Tibial artery (tissue), 4 donors: ENCODE data around the gene CDH4.

Experiments
- DNase-seq, 2 donors: peaks; one replicate each; pipeline ENCODE4 v3.0.0-alpha.2; 2019
- H3K27ac ChIP-seq, 2 donors: fragments of 200-600 bp; sonication (generic) in 1 of 2; 1 replicate in 1 of 2; 2 replicates in 1 of 2; pipeline ENCODE4 v1.5.1; 2018 to 2019; ENCODE audit warnings: mild to moderate bottlenecking in 1 of 2
- H3K27me3 ChIP-seq, 2 donors: fragments of 200-600 bp; sonication (generic) in 1 of 2; one replicate each; pipeline versions ENCODE4 v1.5.1 to v1.6.0; 2016 to 2019
- H3K36me3 ChIP-seq, 3 donors: fragments of 200-600 bp; sonication (generic) in 2 of 3; one replicate each; pipeline ENCODE4 v1.5.1; 2016 to 2019; ENCODE audit warnings: mild to moderate bottlenecking in 2 of 3
- H3K4me1 ChIP-seq, 4 donors: fragments of 200-600 bp; sonication (generic) in 2 of 4; 1 replicate in 3 of 4; 2 replicates in 1 of 4; pipeline ENCODE4 v1.5.1; 2016 to 2019
- H3K4me3 ChIP-seq, 2 donors: fragments of 200-600 bp; sonication (generic) in 1 of 2; 1 replicate in 1 of 2; 2 replicates in 1 of 2; pipeline ENCODE4 v1.5.1; 2018 to 2019; ENCODE audit warnings: mild to moderate bottlenecking in 2 of 2
- H3K9me3 ChIP-seq, 3 donors: fragments of 200-600 bp; sonication (generic) in 1 of 3; one replicate each; pipeline ENCODE4 v1.5.1; 2016 to 2019
- CTCF ChIP-seq, 2 experiments: fragments of 200-600 bp in 1 of 2; fragments of 450-650 bp in 1 of 2; IDR thresholded peaks; one replicate each; pipeline ENCODE4 v1.5.1; 2017 to 2019; ENCODE audit warnings: antibody characterized with exemption in 2 of 2, mild to moderate bottlenecking in 1 of 2, moderate library complexity in 1 of 2
- intact Hi-C: fragments of 100-400 bp; cut with DNase I; formaldehyde crosslinking; loops from one replicate; pipeline ENCODE4 v1.15.0; 2023; ENCODE audit warnings: low total_unique reads

The CDH4 gene

GRCh38 chr20:61927193-61927825, 675.2 kb downstream of the CDH4 start:
- intact Hi-C loops = no loop called here
- TF ChIP-seq CTCF (IDR thresholded peaks at IDR 0.05) = no peak
- no peaks in the 10 kb centered on the region for H3K36me3 ChIP-seq
- DNase-seq = peak in 1 of 2 donors; percentile 61
- peaks cover 0 to 28% of the 10 kb centered on the region in 2 donors for H3K27me3 ChIP-seq
- peaks cover 0 to 12% (median 3%) of the 10 kb centered on the region in 3 donors for H3K9me3 ChIP-seq
- no peak overlapping the region for H3K27ac ChIP-seq
- no peak overlapping the region for H3K4me3 ChIP-seq
- H3K4me1 ChIP-seq = no peaks in the 10 kb centered on the region

- no peak for TF ChIP-seq CTCF (IDR thresholded peaks at IDR 0.05)
- Histone ChIP-seq H3K27ac (no peak overlapping the region), H3K4me3 (no peak overlapping the region), H3K4me1 (no peaks in the 10 kb centered on the region), H3K36me3 (no peaks in the 10 kb centered on the region), H3K27me3 (peaks cover 0 to 29% of the 10 kb centered on the region in 2 donors), H3K9me3 (peaks cover 0 to 12% (median 3%) of the 10 kb centered on the region in 3 donors)
- intact Hi-C loops = no loop called here
- DNase-seq = peak in 1 of 2 donors; percentile 54
Measured at GRCh38 chr20:61927826-61928541, 675.9 kb downstream of the CDH4 start.

DNA sequence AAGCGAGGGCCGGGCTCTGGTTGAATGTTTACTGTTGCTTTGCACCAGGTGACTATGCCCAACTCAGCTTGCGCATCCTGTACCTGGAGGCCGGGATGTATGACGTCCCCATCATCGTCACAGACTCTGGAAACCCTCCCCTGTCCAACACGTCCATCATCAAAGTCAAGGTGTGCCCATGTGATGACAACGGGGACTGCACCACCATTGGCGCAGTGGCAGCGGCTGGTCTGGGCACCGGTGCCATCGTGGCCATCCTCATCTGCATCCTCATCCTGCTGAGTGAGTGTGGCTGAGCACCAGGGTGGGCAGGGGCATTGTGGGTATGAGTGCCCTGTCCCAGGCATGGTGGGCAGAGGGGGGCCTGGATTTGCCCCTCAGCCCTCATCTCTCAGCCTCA, 677.5 kb downstream of the CDH4 start:
- no peaks in the 10 kb centered on the region for H3K36me3 ChIP-seq
- no peak overlapping the region for H3K4me3 ChIP-seq
- DNase-seq = peak in 1 of 2 donors; percentile 39
- no peak overlapping the region for H3K27ac ChIP-seq
- peaks cover 0 to 12% (median 3%) of the 10 kb centered on the region in 3 donors for H3K9me3 ChIP-seq
- no peak for TF ChIP-seq CTCF (IDR thresholded peaks at IDR 0.05)
- H3K27me3 ChIP-seq = peaks cover 0 to 26% of the 10 kb centered on the region in 2 donors
- no peaks in the 10 kb centered on the region for H3K4me1 ChIP-seq
- intact Hi-C loops = no loop called here

DNA sequence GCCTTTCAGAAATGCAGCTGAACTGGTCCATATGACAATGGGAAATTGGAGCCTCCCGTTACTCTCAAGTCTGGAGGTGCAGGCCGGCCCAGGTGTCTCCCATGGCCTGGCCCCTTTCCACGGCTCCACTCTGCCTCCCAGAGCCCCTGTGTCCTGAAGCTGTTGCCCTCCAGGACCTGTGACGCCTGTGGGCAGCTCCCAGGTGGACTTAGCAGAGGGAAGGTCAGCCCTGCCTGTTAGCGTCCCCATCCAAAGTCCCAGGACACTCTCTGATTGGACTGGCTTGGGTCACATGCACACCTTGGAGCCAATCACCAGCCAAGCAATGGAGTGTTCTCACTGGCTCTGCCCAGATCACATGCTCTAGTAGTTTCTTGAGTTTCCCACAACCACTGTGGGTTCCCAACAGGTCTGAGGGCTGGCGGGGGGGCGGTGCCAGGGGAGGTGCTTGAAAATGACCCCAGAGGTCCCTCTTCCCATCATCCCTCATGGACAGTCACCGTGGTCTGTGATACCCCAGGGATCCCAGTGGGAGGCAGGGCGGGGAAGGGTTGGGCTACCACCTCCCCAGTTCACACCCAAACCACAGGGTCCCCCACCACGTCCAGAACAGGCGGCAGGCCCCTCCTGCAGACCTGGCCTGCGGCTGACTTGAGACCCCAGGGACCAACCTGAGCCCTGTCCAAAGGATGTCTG, 678.1 kb downstream of the CDH4 start:
- peaks cover 0 to 25% of the 10 kb centered on the region in 2 donors for H3K27me3 ChIP-seq
- no peaks in the 10 kb centered on the region for H3K36me3 ChIP-seq
- DNase-seq = peak in 1 of 2 donors; percentile 55
- intact Hi-C loops = no loop called here
- no peak for TF ChIP-seq CTCF (IDR thresholded peaks at IDR 0.05)
- H3K9me3 ChIP-seq = peaks cover 0 to 12% (median 3%) of the 10 kb centered on the region in 3 donors
- no peaks in the 10 kb centered on the region for H3K4me1 ChIP-seq
- no peak overlapping the region for H3K27ac ChIP-seq
- H3K4me3 ChIP-seq = no peak overlapping the region

DNA sequence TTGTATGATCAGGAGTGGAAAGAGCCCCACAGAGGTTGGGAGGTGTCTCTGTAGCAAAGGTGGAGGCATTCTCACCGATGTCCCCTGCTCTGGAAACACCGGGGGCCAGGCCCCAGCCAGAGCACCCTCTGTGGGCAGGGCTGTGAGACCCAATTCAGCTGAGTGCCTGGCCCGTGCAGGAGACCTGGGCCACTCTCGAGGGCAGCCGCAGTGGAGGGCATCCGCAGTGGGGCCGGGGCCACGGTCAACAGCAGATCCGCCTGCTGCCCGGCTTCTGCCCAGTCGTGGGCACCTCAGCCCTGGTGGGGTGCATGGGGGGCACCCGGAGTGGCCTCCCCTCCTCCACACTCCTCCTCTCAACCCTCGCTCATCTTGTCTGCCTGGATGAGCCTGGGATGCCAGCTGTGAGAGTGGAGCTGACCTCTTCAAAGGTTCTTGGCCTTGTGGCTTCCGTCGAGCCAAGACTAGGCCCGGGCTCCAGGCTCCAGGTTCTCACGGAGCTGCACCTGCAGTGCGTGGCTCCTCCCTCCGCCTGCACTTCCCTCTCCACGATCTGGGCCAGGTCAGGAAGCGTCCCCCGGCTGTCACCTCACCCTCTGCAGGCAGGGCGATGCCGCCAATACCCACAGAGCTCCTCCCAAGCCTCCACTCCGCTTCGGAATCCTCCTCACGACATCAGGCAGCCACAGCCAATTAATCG, 678.9 kb downstream of the CDH4 start:
- Histone ChIP-seq H3K4me3 (no peak overlapping the region), H3K27me3 (peaks cover 0 to 23% of the 10 kb centered on the region in 2 donors), H3K4me1 (no peaks in the 10 kb centered on the region), H3K9me3 (peaks cover 0 to 12% (median 3%) of the 10 kb centered on the region in 3 donors), H3K36me3 (no peaks in the 10 kb centered on the region), H3K27ac (no peak overlapping the region)
- intact Hi-C loops = no loop called here
- no peak for TF ChIP-seq CTCF (IDR thresholded peaks at IDR 0.05)
- DNase-seq = peak in 1 of 2 donors; percentile 55
